ENCODE results near the gene MARCO. TPM values are rescaled to one million over a fixed set of nuclear protein-coding genes. Genes with fewer than 3 reads are reported as not detected.
"Not testable (repeated sequence)": the region's sequence is repeated elsewhere in the genome, so short reads cannot be mapped to it uniquely, and the experiment has no call there.

The MARCO gene
- total RNA-seq, 1 experiment from 2014 or later: not detected

DNA sequence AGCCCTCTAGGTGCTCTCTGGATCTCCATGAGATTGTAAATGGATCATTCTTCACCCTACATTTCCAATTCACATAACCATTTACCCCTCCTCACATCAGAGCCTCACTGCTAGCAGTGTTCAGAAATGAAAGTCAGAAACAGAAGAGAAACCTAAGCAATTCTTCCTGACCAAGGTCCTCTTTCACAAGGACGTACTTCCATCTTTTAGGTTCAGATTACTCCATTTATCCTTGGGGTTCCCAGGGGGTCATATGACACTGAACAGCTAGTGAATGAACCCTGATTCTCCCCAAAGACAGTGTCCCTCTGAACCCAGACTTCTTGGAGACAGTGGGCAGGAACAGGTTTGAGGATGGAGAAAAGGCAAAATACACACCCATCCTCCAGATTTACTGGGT lies 12.9 kb upstream of the MARCO start:
- DNase-seq (ENCODE audit: low read depth): no peak

DNA sequence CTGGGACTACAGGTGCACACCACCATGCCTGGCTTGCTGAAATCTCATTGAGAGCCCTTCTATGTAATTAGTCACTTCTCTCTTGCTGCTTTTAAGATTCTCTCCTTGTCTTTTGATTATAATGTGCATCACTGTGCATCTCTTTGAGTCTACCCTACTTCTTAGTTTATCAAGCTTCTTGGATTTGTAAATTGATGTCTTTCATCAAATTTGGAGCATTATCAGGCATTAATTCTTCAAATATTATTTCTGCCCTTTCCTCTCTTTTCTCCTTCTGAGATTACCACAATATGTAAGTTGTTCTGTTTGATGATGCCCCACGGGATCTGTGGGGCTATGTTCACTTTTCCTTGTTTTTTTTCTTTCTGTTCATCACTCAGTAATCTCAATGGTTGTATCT lies 9.0 kb upstream of the MARCO start:
- DNase-seq (ENCODE audit: low read depth): no peak

DNA sequence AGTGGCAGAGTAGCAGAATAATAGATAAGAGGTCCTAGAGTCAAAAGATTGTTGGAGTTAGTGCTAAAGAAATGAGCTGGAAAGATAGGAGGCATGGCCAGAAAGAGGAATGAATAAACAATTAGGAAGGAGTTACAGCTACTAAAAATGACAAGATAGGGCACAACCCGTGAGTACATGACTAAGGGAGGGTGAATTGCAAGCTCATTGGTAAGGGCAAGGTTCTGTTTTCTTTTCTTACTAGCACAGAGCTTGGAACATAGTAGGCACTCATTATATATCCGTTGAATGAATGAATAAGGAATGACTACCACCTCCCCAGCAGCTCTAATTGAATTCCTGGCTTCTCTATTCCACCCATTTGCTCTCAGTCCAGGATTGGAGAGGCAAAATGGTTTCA lies 5.7 kb upstream of the MARCO start:
- no peak for DNase-seq (ENCODE audit: low read depth)

DNA sequence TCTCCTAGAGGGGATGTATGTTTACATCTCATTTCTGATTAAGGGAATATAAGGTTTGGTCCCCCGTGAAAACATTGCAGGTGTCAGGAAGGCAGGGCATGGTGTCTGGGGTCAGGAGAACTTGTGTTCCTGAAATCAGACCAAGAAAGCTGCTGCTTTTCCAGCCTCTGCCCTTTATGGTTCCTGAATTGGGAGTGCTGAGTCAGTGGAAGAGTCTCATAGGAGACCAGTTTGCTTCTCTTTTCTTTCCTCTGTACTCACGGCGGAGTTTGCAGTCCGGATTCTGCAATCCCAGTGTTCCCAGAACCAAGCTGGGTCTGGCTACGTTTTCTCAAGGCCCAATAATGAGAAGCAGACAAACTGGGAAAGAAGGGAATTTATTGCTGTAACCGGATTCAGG lies 5.1 kb upstream of the MARCO start:
- DNase-seq (ENCODE audit: low read depth): no peak

DNA sequence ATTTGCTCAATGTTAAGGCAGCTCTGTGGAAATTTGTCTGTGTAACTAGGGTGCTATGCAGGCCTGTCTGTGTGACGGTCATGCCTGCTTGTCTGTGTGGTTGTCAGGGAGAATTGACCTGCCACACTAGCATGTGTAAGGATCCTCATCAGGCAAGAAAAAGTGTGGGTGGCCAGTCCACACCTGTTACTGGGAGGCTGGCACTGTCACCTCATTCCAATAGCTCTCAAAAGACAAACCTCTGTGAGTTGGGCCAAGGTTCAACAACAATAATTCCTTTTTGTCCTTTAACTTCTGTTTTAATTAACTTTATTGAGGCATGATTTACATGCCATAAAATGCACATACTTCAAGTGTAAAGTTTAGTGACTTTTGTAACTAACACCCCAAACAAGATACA lies 4.2 kb upstream of the MARCO start:
- DNase-seq (ENCODE audit: low read depth): no peak

DNA sequence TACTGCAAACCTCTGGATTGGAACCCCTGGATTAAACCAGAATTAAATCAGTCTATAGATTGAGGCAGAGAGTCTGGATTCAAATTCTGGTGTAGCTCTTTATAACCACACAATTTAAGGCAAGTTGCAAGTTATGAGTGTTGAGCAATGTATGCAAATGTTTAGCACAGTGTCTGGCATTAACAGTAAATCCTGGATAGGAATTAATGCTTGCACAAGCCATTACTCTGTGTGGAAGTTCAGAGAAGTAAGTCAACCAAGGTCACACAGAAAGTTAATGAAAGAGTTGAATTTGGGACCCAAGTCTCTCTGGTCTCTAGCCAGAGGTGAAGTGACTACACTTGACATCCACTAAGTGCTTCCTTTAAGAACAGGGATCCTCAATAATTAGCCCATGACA lies 2.0 kb upstream of the MARCO start:
- DNase-seq (ENCODE audit: low read depth): no peak

DNA sequence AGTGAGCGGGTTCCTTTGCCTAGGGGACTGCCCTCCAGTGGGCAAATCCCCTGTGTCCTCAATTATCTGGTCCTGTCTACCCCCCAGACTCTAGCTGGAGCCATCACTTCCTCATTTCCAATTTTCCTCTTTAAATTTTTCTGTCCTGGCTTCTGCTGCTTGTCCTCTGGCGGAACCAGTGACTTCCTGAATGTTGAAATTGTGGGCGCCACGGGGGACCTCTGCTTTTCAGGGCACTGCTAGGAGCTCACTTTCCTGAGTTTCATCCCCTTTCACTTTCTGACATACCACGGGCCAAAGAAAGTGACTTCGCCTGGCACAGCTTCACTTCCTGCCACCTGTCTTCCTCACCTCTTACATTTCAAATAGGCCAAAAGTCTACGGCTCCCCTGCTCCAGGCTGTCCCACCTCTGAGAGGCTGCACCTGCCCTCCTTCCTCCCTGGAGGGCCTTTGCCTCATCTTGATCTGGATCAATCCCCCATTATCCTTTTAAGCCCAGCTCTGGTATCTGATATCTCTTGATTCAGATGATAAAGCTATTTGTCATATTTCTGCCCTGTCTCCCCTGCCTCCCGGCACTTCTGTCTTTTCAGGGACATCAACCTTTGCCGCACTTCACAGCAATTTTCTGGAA lies 1.4 kb upstream of the MARCO start:
- no peak for DNase-seq (ENCODE audit: low read depth)

DNA sequence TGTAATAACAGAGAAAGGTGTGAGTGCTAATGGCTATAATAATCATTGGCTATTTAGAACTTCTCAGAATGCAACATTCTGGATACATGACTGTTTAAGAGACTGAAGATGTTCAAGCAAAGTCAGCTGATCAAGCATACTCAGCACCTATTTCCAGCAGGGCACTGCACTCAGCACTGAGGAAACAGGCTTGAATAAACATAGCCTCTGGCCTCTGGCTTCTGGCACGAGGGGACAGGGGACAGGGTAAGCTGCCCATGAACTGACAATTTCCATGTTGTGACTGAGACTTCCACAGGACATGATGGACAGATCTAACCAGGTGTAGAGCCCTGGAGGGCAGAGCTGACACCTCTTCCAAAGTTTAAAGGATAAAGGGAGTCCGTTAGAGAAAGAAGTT lies 1.3 kb downstream of the MARCO start:
- DNase-seq (ENCODE audit: low read depth): no peak

DNA sequence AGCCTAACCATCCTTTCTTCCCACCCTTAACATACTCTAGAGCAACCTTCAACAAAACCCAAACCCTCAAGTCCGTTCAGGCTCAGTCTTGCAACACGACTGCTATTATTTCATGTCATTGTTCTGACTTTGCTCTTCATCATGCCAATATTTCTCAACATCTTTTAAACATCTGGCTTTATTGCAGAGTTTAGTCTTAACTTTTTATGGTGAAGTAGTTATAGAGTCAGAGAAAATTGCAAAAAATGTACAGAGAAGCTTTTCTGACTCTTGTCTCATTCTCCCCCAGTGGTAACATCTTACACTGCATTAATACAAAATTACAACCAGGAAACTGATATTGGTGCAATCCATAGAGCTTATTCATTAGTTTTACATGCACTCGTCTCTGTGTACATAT lies 3.9 kb downstream of the MARCO start:
- DNase-seq (ENCODE audit: low read depth): no peak

DNA sequence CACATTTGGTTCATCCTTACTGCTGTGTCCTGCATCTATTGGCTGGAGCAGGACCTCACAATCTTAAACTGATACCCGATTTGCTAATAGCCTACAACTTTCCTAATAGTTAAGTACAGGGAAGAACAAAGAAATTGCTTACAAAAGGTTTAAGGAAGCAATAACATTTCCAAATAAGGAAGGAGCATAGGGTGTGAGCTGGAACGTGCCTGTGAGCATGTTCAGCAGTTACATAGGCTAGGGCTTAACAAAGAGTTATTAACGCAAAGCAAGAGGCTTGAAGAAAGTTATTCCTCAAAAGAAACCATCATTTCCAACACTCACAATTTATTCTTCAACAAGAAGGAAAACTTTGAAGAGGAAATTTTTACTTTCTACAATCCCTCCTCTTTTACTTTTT lies 6.3 kb downstream of the MARCO start:
- not testable (repeated sequence) for DNase-seq (ENCODE audit: low read depth)

DNA sequence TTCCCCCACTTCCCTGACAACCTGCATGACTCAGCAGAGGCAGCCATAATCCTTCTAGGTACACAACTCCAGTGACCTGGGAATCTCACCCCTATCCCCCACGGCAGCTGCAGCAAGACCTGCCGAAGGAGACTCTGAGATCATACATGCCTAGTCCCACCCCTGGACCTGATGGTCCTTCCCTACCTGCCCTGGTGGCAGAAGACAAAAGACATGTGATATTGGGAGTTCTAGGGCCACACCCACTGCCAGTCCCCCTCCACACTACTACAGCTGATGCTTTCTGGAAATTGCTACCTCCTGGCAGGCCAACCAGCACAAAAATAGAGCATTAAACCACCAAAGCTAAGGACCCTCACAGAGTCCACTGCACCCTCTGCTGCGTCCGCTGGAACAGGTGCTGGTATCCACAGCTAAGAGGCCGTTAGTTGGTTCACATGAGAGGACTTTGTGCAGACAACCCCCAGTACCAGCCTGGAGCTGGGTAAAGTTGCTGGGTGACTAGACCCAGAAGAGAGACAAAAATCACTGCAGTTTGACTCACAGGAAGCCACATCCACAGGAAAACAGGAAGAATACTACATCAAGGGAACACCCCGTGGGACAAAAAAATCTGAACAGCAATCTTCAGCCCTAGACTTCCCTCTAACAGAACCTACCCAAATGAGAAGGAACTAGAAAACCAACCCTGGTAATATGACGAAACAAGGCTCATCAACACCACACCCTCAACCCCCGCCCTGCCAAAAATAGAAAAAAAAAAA lies 12.5 kb downstream of the MARCO start:
- no peak for DNase-seq (ENCODE audit: low read depth)

DNA sequence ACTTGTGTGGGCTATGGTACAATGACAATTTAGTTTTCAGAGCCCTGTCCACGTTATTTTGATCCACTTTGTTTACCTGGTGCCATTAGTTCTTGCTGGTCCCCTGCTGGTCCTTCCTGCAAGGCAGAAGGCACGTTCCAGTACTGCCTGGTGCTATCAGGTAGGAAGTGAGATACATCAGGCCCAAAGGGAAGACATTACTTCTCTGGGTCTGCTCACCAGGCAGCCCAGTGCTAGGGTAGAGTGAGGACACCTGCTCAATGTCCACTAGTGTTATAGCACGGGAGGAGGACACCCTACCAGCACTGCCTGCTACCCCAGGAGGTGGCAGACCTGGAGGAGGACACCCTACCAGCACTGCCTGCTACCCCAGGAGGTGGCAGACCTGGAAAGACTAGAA lies 23.7 kb downstream of the MARCO start:
- DNase-seq (ENCODE audit: low read depth): no peak

DNA sequence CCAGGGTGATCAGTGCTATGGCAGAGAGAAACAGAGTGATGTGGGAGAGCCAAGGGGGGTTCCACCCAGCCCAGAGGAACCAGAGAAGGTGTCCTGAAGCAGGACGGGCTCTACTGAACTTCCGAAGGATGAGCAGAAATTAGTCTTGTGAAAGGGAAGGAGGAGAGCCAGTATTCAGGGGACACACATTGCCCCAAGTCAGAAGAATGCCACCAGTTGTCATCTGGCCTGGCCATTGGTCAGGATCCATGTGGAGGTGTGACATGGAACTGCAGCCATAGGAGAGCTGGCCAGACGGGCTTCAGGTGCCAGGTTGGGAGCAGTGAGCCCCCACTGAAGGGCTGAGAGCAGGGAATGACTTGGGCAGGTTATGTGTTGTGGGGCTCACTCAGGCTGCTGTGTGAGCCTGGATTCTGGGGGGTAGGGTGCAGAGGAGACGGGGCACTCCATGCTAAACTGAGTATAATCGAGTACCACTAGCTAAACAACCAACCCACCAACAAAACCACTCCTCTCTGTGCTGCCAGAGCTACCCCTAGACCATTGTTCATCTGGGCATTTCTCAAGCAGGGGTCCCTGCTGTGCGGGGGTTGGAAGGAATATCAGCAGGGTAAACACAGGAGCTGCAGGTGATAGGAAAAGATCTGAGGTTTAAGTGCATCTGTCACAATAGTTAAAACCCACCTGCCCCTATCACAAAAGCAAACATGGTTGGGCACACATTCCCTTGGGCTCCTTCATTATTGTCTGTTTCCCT lies 25.3 kb downstream of the MARCO start:
- DNase-seq (ENCODE audit: low read depth): no peak

DNA sequence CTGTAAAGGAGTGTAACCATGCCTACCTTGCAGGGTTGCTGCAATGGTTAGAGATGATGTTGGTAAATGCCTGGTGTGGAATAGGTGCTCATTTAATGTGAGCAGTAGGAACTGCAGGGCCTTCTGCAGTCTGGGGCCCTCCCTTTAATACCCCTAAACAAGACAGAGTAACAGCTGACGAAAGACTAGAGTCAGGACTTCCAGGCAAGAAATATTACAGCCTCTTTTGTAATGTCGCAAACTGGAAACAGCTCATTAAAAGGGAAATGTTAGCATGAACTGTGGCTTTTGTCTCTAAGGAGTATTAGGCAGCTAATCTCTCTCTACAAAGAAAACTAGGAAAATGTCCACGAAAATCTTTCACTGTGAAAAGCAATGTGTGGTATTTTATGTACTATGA lies 26.0 kb downstream of the MARCO start:
- DNase-seq (ENCODE audit: low read depth): no peak

DNA sequence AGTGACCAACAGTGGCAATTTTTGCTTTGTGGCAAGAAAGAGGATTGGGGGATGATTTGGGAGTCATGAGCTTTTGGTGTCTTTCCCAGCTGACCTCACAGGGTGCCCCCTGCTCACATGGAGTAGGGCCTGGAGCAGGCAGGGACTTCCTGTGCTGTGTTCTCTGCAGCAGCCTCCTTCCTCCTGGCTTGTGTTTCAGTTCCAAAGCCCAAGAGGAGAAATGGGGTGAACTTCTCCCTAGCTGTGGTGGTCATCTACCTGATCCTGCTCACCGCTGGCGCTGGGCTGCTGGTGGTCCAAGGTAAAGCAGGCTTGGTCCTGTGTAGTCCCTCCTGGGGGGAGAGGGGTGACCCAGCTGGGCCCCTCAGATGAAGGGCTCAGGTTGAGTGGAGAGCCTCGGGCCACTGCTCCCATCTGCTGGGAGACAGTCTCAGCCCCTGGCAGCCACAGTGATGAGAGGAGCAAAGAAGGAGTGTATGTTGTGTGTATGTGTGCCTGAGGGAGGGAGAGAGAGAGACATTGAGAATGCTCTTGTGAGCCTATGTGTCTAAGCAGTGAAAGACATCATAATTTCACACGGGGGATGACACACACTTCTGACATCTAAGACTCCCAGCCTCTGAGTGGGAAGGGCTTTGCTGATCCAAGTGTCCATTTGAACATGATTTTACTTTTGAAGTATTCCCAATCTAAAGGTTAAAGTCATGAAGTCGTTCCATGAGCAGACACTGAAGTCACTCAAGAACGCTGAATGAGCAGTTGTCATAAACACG lies 27.2 kb downstream of the MARCO start:
- no peak for DNase-seq (ENCODE audit: low read depth)

DNA sequence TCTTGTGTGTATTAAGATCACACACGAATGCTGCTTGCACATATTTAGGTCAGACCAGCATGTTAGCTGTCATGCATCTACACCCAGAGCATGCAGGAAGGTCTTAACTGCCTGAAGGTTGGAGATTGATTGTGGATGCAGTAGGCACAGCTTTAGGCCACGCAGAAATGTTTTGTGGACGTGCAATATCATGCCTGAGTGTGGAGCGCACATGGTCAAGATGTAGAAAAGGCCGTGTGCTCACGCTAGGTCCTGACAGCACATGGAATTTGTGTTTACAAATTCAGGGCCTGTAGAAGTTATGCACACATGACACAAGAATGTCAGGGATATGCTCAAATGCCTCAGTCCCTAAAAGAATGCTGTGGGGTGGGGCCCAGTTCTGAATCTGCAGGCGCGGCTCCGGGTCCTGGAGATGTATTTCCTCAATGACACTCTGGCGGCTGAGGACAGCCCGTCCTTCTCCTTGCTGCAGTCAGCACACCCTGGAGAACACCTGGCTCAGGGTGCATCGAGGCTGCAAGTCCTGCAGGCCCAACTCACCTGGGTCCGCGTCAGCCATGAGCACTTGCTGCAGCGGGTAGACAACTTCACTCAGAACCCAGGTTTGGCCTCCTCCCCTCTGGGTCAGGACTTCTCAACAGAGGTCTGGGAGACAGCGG lies 27.9 kb downstream of the MARCO start:
- no peak for DNase-seq (ENCODE audit: low read depth)

DNA sequence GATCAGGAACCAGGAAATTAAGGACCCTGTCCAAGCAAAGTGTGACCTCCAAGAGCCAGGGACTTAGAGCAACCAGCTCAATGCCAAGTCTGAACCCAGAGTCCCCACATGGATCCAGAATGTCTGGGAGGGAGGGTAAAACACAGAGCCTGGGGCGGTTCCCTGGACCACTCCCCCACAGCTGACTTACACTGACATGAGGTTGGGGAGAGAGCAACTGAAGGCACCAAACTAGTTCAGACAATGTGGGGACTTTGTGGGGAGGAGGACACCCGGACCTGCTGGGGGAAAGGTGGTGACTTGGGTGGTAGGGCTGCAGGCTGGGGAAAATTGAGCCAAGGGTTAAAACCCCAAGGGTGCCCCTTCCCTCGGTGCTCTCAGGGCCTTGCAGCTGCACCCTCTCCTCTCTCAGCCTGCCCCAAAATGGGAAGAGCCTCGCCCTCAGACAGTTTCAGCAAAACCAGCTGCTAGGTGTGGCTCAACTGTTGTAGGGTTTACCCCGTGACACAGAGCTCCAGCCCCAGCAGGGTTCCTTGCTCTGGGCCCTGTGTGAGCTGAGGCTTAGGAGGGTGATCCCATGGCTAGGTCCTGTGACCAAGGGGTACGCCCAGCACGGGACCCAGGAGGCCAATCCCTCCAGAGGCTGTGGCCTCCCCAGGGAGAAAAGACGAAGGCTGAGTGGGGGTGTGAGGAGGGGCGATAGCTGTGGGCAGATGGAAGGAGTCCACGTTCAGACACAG lies 28.6 kb downstream of the MARCO start:
- no peak for DNase-seq (ENCODE audit: low read depth)

DNA sequence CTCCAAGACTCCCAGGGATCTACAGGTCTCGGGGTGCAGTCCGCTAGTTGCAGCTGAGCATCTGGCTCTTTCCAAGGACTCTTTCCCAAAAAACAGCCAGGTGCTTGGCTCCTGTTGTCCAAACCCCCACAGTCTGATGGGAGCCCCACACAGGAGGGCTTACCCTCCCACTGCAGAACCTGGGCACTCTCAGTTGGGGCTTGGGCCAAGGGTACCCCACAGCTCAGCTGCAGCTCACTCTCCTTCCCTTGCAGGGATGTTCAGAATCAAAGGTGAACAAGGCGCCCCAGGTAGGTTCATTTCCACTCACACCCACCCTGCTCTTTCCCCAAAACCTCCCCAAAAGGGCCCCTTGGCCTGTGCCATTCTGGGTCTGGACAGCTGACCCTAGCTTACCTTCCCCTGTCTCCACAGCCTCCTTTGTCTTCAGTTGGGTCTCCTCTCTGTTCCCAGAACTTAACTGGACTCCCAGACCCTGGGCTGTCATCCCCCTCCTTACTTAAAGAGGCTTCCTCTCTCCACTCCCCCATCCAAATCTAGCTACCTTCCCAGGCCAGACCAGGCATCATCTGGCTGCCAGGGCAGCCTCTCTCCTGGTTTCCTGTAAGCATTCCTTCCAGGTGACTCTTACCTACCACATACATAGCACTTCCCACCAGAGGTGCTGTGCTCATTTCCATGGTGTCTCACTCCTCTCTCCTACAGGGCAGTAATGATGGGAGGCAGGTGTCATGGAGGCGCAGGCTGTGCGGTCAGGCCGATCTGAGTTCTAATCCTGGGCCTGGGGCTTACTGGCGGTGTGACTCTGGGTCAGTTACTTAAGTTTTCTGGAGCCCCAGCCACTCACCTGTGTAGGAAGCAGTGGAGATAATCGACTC lies 29.5 kb downstream of the MARCO start:
- no peak for DNase-seq (ENCODE audit: low read depth)

DNA sequence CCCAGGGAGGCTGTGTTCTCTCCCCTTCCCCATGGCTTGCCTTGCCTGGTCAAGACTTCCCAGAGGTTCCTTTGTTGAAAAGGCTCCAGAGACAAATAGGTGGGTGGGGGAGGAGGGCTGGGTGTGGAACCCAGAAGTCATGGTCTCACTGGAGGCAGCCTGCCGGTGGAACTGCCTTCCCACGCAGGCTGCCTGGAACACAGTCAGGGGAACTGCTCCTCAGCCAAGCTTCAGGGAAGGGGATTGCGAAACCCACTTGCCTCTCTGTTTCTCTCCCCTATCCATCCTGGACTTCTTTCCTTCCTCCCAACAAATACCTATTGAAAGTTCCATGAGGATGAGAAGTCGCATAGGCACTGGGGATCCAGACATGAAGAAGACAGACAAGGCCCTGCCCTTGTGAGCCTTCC lies 31.6 kb downstream of the MARCO start:
- DNase-seq (ENCODE audit: low read depth): no peak

All from LHCN-M2 (cell line).